ENCODE measurements around the gene ADAMTS18. TPM values are rescaled to one million over a fixed set of nuclear protein-coding genes. Genes with fewer than 3 reads are reported as not detected.

Gene ADAMTS18
- total and polyA plus RNA-seq, 2 donors from 2014 or later = 0.06 to 0.60 TPM

DNA sequence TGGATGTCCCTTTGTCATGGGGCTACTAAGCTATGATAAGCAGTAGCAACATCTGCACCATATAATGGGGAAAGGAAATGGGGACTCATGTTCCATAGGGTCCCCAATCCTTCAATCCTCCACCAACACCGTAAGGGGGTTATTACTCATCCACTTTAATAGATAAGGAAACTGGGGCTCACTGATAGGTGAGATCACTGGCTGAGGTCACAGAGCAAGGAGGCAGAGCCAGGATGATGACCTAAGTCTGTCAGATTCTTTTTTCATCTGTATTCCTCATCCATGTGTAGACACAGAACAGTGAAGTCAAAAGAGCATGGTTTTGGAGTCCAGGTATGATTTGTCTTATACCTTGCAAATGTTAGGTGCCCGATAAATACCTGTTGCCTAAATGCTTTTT lies 10.5 kb upstream of the ADAMTS18 start:
- Histone ChIP-seq H3K4me1 (ENCODE audit: control insufficient read depth in 2 of 3, insufficient read depth in 2 of 3, low read depth in 1 of 3, low read length in 3 of 3) (no peaks in the 10 kb centered on the region), H3K27me3 (ENCODE audit: control insufficient read depth, insufficient read depth, low read length) (no peaks in the 10 kb centered on the region), H3K4me3 (ENCODE audit: low read length in 3 of 3) (no peak overlapping the region), H3K9me3 (ENCODE audit: control insufficient read depth in 2 of 3, insufficient read depth in 1 of 3, low read length in 3 of 3) (no peaks in the 10 kb centered on the region), H3K9ac (ENCODE audit: low read length in 3 of 3) (no peak overlapping the region), H3K27ac (ENCODE audit: low read depth in 2 of 2, low read length in 2 of 2) (no peak overlapping the region), H3K36me3 (ENCODE audit: control insufficient read depth in 2 of 3, insufficient read depth in 3 of 3, low read length in 3 of 3) (no peaks in the 10 kb centered on the region)
- TF ChIP-seq, protein P1, sequence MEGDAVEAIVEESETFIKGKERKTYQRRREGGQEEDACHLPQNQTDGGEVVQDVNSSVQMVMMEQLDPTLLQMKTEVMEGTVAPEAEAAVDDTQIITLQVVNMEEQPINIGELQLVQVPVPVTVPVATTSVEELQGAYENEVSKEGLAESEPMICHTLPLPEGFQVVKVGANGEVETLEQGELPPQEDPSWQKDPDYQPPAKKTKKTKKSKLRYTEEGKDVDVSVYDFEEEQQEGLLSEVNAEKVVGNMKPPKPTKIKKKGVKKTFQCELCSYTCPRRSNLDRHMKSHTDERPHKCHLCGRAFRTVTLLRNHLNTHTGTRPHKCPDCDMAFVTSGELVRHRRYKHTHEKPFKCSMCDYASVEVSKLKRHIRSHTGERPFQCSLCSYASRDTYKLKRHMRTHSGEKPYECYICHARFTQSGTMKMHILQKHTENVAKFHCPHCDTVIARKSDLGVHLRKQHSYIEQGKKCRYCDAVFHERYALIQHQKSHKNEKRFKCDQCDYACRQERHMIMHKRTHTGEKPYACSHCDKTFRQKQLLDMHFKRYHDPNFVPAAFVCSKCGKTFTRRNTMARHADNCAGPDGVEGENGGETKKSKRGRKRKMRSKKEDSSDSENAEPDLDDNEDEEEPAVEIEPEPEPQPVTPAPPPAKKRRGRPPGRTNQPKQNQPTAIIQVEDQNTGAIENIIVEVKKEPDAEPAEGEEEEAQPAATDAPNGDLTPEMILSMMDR (IDR thresholded peaks at IDR 0.05; ENCODE audit: borderline replicate concordance, extremely low read depth, insufficient read depth) = no peak
- intact Hi-C loops (cut with DNase I) = no loop called here
- DNase-seq (no peak), FAIRE-seq (no peak)

GRCh38 chr16:77444147-77444460 lies 9.3 kb upstream of the ADAMTS18 start:
- no peaks in the 10 kb centered on the region for H3K36me3 ChIP-seq (ENCODE audit: control insufficient read depth in 2 of 3, insufficient read depth in 3 of 3, low read length in 3 of 3)
- no peaks in the 10 kb centered on the region for H3K27me3 ChIP-seq (ENCODE audit: control insufficient read depth, insufficient read depth, low read length)
- intact Hi-C loops (cut with DNase I) = no loop called here
- H3K4me3 ChIP-seq (ENCODE audit: low read length in 3 of 3) = no peak overlapping the region
- TF ChIP-seq, protein P1 (IDR thresholded peaks at IDR 0.05; ENCODE audit: borderline replicate concordance, extremely low read depth, insufficient read depth) = no peak
- no peaks in the 10 kb centered on the region for H3K9me3 ChIP-seq (ENCODE audit: control insufficient read depth in 2 of 3, insufficient read depth in 1 of 3, low read length in 3 of 3)
- FAIRE-seq (no peak), DNase-seq (no peak)
- H3K27ac ChIP-seq (ENCODE audit: low read depth in 2 of 2, low read length in 2 of 2) = no peak overlapping the region
- no peak overlapping the region for H3K9ac ChIP-seq (ENCODE audit: low read length in 3 of 3)
- H3K4me1 ChIP-seq (ENCODE audit: control insufficient read depth in 2 of 3, insufficient read depth in 2 of 3, low read depth in 1 of 3, low read length in 3 of 3) = no peaks in the 10 kb centered on the region

DNA sequence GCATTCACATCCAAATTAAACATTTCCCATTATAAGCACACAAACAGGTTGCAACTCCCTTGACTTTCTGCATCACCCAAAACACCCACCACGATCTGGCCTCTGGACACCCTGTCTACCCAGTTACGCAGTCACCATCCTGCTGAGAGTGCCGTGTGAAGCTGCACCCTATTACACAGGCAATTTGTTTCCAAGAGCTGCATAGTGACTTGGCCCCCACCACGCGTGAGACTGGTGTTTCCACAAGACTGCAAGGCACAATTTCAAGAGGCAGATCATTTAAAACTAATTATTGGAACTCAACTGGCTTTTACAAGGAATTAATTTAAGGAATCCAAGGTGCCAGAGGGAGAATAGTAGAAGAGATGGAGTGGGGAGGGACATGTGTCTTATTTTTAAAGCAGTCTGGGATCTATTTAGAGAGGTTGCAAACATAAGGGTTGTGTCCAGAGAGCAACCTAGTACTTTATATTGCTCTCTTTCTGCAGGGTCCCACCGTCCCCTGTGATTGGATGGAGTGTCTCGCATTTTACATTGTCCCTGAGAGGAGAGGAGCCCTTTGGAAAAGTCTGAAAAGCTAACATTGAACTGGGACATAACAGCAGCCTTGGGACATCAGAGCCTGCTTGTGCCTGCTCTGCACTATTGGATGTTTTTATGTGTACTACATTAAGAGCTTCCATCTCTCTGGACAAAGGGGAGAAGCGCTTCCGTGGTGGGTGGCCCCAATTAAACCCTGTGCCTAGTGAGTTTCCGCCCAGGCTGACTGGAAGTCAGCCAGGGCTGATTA lies 8.7 kb upstream of the ADAMTS18 start:
- H3K9me3 ChIP-seq (ENCODE audit: control insufficient read depth in 2 of 3, insufficient read depth in 1 of 3, low read length in 3 of 3) = no peaks in the 10 kb centered on the region
- FAIRE-seq (no peak), DNase-seq (no peak)
- no peaks in the 10 kb centered on the region for H3K4me1 ChIP-seq (ENCODE audit: control insufficient read depth in 2 of 3, insufficient read depth in 2 of 3, low read depth in 1 of 3, low read length in 3 of 3)
- H3K4me3 ChIP-seq (ENCODE audit: low read length in 3 of 3) = no peak overlapping the region
- H3K27ac ChIP-seq (ENCODE audit: low read depth in 2 of 2, low read length in 2 of 2) = no peak overlapping the region
- no peak overlapping the region for H3K9ac ChIP-seq (ENCODE audit: low read length in 3 of 3)
- TF ChIP-seq, protein P1 (IDR thresholded peaks at IDR 0.05; ENCODE audit: borderline replicate concordance, extremely low read depth, insufficient read depth) = no peak
- no peaks in the 10 kb centered on the region for H3K36me3 ChIP-seq (ENCODE audit: control insufficient read depth in 2 of 3, insufficient read depth in 3 of 3, low read length in 3 of 3)
- intact Hi-C loops (cut with DNase I) = no loop called here
- no peaks in the 10 kb centered on the region for H3K27me3 ChIP-seq (ENCODE audit: control insufficient read depth, insufficient read depth, low read length)

GRCh38 chr16:77442078-77442477 lies 7.2 kb upstream of the ADAMTS18 start:
- TF ChIP-seq, protein P1 (IDR thresholded peaks at IDR 0.05; ENCODE audit: borderline replicate concordance, extremely low read depth, insufficient read depth) = no peak
- FAIRE-seq = no peak

More at GRCh38 chr16:77442078-77442477, 7.2 kb upstream of the ADAMTS18 start:
- no peaks in the 10 kb centered on the region for H3K36me3 ChIP-seq (ENCODE audit: control insufficient read depth in 2 of 3, insufficient read depth in 3 of 3, low read length in 3 of 3)
- H3K27ac ChIP-seq (ENCODE audit: low read depth in 2 of 2, low read length in 2 of 2) = no peak overlapping the region
- no peak overlapping the region for H3K4me3 ChIP-seq (ENCODE audit: low read length in 3 of 3)
- DNase-seq = no peak
- H3K27me3 ChIP-seq (ENCODE audit: control insufficient read depth, insufficient read depth, low read length) = no peaks in the 10 kb centered on the region
- H3K9me3 ChIP-seq (ENCODE audit: control insufficient read depth in 2 of 3, insufficient read depth in 1 of 3, low read length in 3 of 3) = no peaks in the 10 kb centered on the region
- H3K9ac ChIP-seq (ENCODE audit: low read length in 3 of 3) = no peak overlapping the region
- intact Hi-C loops (cut with DNase I) = no loop called here
- no peaks in the 10 kb centered on the region for H3K4me1 ChIP-seq (ENCODE audit: control insufficient read depth in 2 of 3, insufficient read depth in 2 of 3, low read depth in 1 of 3, low read length in 3 of 3)

Data from kidney (tissue), 14 donors.